HL-60 (cell line): Measurements from ENCODE around the gene TBL3.

Source experiments
- GABPA ChIP-seq: IDR thresholded peaks from 2 replicates; pipeline ENCODE4 v1.6.1; 2012; ENCODE audit warnings: low read depth
- POLR2AphosphoS5 ChIP-seq: IDR thresholded peaks from 2 replicates; pipeline ENCODE4 v1.6.1; 2012; ENCODE audit warnings: low read depth
- SPI1 ChIP-seq: IDR thresholded peaks from 2 replicates; pipeline ENCODE4 v1.6.1; 2012; ENCODE audit warnings: low read depth, mild to moderate bottlenecking, borderline replicate concordance
- TF ChIP-seq, protein P1 (sequence below): IDR thresholded peaks from one replicate; pipeline ENCODE4 v1.5.1; 2011; ENCODE audit warnings: low read length, control low read depth, inconsistent platforms; ENCODE audit not compliant: insufficient read depth
- TF ChIP-seq, protein P2 (sequence below): IDR thresholded peaks from 2 replicates; pipeline ENCODE4 v1.6.1; 2012; ENCODE audit warnings: low read depth; ENCODE audit not compliant: insufficient replicate concordance

DNA sequence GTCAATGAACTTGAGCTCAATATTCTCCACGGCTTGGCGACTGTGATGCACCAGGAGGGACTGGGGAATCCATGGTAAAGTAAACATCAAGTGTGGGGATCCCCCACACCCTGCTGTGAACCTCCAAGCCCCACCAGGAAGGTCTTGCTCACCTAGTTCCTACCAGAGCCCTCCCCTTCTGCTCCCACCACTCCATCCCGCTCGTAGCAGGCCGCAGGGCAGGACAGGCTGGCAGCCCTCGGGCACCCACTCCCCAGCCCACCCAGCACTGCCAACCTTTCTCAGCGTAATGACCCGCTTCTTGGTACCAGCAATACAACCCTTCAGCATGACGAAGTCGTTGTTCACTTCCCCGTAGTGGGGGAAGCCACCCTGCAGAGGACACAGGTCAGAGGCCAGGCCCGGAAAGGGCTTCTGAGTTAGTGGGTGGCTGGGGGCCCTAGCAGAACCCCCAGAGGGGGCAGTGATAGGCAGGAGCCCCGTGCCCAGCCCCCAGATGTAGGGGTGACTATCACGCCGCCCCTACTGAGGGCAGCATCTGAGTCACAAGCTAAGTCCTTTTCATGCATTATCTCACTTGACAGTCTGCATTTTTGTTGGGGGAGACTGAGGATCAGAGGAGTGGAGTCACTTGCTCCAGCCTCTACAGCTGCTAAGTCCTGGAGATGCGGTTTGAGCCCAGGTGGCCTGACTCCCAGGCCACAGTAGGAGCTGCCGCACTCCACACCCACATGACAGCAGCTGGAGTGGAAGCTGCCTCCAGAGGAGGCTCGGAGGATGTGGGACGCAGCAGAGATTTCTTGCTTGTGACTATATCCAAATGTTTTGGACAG, 26.1 kb upstream of the TBL3 start:
- TF ChIP-seq POLR2AphosphoS5, result no peak
- TF ChIP-seq, protein P1, sequence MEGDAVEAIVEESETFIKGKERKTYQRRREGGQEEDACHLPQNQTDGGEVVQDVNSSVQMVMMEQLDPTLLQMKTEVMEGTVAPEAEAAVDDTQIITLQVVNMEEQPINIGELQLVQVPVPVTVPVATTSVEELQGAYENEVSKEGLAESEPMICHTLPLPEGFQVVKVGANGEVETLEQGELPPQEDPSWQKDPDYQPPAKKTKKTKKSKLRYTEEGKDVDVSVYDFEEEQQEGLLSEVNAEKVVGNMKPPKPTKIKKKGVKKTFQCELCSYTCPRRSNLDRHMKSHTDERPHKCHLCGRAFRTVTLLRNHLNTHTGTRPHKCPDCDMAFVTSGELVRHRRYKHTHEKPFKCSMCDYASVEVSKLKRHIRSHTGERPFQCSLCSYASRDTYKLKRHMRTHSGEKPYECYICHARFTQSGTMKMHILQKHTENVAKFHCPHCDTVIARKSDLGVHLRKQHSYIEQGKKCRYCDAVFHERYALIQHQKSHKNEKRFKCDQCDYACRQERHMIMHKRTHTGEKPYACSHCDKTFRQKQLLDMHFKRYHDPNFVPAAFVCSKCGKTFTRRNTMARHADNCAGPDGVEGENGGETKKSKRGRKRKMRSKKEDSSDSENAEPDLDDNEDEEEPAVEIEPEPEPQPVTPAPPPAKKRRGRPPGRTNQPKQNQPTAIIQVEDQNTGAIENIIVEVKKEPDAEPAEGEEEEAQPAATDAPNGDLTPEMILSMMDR, result no peak
- no peak for TF ChIP-seq GABPA
- TF ChIP-seq, protein P2, sequence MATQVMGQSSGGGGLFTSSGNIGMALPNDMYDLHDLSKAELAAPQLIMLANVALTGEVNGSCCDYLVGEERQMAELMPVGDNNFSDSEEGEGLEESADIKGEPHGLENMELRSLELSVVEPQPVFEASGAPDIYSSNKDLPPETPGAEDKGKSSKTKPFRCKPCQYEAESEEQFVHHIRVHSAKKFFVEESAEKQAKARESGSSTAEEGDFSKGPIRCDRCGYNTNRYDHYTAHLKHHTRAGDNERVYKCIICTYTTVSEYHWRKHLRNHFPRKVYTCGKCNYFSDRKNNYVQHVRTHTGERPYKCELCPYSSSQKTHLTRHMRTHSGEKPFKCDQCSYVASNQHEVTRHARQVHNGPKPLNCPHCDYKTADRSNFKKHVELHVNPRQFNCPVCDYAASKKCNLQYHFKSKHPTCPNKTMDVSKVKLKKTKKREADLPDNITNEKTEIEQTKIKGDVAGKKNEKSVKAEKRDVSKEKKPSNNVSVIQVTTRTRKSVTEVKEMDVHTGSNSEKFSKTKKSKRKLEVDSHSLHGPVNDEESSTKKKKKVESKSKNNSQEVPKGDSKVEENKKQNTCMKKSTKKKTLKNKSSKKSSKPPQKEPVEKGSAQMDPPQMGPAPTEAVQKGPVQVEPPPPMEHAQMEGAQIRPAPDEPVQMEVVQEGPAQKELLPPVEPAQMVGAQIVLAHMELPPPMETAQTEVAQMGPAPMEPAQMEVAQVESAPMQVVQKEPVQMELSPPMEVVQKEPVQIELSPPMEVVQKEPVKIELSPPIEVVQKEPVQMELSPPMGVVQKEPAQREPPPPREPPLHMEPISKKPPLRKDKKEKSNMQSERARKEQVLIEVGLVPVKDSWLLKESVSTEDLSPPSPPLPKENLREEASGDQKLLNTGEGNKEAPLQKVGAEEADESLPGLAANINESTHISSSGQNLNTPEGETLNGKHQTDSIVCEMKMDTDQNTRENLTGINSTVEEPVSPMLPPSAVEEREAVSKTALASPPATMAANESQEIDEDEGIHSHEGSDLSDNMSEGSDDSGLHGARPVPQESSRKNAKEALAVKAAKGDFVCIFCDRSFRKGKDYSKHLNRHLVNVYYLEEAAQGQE, result no peak
- no peak for TF ChIP-seq SPI1
